Medulla oblongata (tissue), 1 donor: Measurements from ENCODE around the gene ABCC12.
"Not testable (repeated sequence)": the region's sequence is repeated elsewhere in the genome, so short reads cannot be mapped to it uniquely, and the experiment has no call there.

Experiments used
- DNase-seq: peaks from one replicate; pipeline ENCODE4 v3.0.0-alpha.2; 2015; ENCODE audit errors: extremely low spot score

The ABCC12 gene

DNA sequence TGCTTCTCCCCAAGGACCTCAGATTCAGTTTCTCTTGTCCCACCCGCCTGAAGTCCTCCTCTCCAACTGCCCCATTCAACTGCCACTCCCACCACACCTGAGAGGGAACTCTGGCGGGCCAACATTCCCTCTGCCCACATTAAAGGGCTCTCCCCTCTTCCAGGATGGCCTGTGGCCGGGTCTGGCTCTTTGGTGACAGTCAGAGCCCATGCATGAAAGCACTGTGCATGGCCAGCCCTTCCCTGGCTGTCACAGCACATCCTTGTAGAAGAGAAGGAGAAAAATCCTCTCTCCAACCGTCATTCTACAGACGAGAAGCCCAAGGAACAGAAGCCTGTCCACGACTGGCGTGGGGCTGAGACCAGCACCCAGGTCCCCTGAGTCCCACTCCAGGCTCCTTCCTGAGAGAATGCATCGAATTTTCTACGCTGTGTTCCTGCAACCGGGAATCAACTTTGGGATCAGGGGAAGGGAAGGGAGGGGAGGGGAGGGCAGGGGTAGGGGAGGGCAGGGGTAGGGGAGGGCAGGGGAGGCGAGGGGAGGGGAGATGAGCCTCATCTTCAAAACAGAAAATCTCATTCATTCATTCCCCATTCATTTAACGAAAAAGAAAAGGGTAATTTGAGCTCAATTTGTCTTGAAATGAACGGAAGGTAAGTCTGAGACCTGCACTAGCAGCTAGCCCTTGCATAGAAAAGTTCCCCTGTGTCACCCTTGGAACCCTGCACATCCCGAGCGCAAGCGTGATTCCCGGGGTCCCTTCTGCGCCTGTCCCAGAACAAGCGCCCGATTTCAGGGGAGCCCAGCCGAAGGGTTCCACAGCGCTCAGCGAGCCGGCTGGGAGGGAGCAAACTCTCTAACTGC is at the start of gene ABCC12:
Gene ABCC12, minus strand, starts transcription at position 68 of the 864 bp plus-strand sequence. CDS start 9,569 bp downstream, outside the sequence.
- no peak for DNase-seq

DNA sequence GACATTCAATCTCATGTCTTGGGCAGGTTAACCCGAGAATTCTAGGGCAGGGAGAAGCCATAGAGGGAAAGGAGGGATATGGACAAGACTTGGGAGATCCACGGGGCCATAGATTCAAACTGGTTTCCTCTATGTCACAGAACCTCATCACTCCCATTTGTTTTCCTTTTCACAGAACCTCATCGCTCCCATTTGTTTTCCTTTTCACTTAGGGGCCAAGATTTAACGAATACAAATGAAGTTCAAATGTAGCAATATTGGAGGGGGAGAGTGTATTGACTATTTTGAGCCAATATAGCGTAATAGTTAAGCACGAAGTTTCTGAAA is 49.0 kb upstream of the ABCC12 start:
- DNase-seq: no peak

DNA sequence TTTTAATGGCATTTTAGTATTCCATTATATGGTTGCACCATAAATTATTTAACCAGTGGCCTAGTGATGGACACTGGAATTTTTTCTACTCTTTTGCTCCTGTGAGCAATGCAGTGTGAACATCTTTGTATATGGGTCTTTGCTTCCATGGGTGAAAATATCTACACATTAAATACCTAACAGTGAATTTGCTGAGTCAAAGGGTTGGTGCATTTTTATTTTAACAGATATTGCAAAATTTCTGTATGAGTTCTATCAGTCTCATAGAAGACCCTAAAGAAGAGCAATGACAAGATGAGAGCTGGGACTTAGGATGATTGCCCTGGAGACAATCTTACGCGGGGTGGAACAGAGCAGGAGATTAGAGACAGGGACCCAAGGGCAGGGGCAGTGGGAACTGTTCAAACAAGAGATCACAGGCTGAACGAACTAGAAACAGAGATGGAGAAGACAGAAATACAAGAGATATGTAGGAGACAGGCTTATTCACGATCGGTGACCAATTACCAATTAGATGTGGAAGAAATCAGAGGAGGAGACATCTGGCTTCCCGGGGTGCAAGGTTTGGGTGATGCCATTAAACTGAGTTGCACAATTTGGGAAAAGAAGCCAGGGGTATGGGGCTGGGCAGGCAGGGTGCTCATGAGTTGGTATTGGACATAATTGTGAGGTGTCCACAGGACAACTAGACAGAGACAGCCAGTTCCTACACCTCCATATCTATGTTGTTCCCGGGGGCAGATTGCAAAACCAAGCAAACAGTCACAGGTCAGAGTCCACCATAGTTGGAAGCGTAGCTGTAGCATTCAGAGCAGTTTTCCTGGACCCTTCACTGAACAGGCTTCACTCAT is 48.4 kb upstream of the ABCC12 start:
- no peak for DNase-seq

DNA sequence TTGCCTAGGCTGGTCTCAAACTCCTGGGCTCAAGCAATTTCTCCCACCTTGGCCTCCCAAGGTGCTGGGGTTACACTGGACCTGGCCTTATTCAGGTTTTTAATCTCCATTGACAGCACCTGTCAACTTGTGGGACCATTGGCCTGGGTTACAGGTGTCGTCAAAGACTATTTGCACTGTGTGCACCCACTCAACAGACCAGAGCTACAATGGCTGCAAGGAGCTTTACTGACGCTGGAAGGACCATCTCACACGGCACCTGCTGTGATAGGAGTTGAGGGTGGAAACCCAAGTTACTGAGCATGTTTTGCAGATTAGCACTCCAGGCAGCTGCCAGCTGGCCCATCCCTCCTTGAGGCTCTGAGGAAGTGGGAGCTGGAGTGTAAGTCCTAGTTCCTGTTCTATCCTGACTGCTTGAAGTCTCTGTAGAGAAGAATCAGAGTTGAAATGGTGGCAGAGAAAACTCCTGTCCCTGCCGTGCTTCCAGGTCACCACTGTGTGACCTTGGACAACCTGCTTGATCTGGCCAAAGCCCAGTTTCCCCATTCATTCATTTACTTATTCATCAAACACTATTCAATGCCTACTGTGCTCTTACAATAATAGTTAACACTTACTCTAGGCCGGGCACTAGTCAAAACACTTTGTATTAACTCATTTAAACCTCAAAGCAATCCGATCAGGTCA is 45.9 kb upstream of the ABCC12 start:
- peak; percentile 6 for DNase-seq

DNA sequence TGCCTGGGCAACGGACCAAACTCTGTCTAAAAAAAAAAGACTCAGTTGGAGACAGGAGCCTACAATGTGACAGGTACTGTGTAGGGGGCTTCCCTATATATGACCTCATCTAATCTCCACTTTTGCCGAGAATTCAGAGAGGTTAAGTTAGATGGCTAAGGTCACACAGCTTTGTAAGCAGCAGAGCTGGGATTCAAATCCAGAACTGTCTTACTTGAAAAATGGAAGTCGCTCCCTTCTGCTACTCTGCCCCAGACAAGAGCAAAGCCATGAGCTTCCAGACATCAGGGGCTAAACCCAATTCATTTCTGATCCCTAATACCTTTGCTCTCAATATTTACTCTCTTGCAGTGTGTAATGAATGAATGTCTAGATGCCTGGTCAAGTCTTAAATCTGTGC is 41.5 kb upstream of the ABCC12 start:
- DNase-seq: no peak

DNA sequence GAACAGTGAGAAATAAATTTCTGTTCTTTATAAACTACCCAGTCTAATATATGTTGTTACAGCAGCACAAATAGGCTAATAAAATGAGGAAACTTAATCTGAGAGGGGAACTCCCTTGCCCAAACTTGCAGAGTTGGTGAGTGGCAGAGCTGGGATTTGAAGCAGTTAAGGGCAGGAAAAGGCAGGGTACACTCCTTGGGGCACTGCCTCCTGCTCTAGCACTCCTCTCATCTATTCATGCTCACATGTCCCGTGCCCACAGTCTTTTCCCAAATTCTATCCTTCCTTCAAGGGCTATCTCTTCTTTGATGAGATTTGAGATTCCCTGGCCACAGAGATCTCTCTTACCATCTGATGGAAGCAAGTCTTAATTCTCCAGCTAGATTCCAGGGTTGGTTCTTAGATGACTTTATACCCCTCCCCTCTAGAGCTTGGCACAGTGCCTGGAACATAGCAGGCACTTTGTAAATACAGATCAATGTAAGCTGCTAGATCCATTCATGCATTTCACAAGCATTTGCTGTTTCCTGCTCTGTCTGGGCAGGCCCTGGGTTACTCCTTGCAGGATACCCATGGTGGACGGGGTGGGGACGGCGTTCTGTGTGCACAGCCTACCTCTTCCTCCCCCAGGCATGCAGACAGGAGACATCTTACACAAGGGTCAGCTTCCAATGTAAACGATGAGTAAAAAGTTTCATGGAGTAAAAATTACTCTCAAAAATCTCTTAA is 39.2 kb upstream of the ABCC12 start:
- DNase-seq: no peak

DNA sequence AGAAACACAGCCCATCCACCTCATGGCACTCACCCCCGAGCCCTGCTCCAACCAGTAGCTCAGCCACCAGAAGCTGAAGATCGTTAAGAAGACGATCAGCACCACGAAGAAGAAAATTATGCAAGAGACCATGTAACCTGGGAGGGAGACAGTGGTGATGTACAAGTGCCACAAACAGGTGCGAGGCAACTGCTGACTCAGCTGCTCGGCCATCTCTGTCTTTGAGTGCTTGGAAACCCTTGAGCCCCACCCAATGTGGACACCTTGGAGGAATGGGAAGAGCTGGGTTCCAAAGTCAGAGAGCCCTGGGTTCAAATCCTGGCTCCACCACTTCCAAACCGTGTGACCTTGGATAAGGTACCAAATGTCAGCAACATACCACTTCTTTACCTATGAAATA is 38.1 kb upstream of the ABCC12 start:
- no peak for DNase-seq

DNA sequence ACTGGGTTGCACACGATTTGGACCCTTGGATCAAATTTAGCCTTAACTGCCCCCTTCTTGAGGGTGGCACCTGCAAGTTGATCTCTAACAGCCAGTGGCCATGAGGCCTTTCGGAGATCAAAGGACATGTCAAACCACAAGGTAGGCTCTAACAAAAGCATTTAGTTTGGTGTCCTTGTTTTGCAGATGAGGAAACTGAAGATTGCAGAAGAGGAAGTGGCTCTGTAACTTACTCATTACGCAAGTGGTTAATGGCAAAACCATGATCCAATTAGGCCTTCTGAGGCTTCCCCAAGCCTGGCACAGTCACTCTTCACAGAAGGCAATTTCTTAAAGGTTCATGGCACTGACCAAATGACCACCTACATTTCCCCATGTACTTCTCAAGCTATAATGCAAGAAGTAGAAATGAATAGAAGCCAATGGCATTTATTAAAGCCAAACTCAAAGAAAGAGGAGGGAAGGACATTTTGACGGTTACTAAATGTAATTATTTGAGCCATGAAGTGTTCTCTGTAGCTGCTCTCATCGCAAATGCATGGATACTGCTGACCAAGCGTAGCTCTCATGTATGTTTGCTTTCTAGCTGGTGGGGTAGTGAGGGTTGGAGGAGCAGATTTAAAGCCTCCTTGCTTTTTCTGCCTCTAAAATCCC is 32.8 kb upstream of the ABCC12 start:
- peak; percentile 35 for DNase-seq

DNA sequence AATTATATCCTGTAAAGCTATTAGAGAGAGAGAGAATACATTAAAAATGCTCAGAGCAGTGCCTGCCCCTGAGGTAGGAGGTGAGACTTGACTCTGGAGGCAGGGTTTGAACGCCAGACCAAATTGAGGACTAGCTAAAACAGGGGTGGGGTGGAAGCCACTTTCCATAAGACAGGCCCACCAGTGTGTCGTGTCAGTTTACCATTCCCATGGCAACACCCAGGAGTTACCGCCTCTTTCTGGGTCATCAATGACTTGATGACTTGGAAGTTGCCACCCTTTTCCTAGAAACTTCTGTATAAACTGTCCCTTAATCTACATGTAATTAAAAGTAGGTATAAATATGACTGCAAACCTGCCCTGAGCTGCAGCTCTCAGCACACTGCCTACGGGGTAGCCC is 32.0 kb upstream of the ABCC12 start:
- no peak for DNase-seq

DNA sequence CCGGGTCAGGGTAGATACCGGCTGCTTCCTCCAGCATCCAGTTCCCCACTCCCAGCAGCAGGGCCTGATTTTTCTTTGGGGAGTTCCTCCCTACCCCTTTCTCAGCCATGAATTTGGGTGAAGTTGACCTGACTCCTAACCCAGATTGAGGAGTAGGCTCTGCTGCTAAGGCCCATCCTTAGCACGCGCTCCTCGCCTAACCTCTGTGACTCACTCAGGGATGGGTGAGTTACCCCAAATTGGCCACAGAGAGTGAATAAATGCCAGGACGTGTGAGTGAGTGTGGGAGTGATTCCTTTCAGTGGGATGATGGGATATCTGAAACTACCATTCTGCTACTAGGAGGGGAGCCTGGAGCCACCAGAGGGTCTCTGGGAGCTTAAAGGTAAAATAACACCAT is 28.9 kb upstream of the ABCC12 start:
- no peak for DNase-seq

DNA sequence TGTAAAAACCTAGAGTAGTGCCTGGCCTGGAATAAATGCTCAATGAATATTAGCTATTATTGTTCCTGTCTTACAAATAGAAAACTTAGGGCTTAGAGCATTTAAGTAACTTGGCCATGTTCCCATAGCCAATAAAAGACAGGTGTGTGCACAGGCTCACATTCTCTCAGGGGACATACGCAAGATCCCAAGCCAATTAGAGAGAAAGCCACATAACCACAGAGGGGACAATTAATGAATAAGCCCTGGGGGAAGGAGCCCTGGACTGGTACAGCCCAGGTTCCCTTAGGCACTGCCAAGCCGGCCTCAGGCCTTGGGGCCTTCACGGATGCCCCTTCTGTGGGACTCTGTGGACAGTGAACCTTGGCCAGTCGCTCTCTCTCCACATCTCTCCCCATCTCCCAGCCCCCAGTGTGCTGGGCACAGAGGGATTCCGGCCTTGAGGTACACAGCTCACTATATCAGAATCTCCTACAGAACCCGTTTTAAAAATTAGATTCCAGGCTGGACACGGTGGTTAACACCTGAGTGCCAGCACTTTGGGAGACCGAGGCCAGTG is 27.3 kb upstream of the ABCC12 start:
- no peak for DNase-seq

DNA sequence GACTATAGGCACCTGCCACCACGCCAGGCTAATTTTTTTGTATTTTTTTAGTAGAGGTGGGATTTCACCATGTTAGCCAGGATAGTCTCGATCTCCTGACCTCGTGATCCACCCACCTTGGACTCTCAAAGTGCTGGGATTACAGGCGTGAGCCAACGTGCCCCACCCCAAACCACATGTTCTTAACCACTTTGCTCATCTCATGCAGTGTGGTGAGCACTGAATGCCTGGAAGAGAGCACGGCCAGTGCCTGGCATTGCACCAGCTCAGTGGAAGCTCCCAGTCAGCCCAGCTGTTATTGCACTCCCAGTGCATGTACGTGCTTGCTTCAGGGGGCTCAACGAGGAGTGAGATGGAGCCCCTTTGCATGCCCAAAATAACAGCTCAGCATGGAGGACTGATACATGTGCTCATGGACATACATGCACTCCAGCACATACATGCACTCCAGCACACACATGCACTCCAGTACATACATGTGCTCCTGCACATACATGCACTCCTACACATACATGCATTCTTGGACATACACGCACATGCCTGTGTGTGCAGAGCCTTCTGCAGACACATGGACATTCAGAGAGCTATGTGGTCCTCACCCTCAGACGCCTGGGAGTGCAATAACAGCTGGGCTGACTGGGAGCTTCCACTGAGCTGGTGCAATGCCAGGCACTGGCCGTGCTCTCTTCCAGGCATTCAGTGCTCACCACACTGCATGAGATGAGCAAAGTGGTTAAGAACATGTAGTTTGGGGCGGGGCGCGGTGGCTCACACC is 26.1 kb upstream of the ABCC12 start:
- DNase-seq: not testable (repeated sequence)

DNA sequence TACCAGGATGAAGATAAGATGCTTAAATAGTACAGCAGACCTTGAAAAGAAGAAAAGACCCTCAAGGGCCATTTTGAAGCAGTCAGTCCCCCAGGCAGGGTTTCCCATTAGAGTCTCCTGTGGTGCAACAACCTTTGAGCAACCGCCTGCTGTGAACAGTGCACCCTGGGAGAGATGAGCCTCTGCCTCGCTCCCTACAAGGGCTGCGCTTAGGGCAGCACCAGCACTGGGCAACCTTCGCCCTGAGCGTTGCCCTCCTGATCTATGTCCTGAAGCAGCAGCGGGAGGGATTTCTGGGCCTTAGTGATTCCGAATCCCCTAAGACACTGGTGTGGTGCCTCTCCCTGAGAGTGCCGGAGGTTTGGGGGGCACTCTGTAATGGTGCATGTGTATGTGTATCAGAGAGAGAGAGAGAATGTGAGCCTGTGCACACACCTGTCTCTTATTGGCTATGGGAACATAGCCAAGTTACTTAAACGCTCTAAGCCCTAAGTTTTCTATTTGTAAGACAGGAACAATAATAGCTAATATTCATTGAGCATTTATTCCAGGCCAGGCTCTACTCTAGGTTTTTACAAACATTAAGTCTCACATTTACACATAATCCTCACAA is 25.2 kb upstream of the ABCC12 start:
- DNase-seq: no peak

DNA sequence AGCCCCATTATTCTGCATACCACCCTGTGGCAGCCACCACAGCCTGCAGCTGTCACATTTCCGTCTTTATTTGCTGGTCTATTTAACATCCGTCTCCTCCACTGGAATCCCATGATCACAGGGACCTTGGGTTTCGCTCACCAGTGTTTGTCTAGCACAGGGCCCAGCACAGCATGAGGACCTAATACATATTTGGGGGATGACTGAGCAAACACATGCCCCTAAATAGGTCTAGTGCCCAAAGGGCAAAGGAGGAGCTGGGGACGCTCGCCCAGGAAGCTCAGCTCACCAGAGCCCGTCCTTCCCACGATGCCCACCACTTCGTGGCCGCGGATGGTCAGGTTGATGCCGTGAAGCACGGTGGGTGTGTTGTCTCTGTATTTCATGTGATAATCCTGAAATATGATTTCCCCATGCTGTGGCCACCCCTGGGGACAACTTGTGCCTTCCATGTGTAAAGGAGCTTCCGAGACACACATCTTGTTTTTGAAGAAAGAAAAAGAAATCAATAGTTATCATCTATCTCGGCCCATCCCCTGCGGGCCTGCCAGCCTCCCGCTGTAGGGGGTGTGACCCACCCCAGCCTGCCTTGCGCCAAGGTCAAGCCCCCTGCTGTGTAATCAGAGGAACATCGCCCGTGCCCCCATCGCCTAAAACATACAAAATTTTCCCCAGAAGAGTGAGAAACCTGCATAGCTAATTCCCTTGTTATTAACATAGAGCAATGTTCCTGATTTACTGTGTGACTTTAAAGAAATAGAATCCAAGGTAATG is 21.0 kb upstream of the ABCC12 start:
- no peak for DNase-seq

DNA sequence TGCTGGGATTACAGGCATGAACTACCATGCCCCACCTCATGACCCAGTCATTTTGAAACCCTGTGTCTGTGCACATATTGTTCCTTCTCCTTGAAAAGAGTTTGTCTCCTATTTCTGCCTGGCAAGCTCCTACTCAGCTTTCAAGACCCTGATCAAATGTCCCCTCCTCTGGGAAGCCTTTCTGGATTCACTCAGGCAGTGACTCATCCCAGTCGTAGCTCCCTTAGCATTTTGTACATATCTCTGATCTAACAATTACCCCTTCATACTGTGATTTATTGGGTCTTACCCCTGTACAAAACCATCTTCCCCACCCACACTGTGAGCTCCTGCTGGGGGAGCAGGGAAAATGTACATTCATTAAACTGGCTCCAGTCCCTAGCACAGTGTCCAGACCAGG is 18.1 kb upstream of the ABCC12 start:
- no peak for DNase-seq

DNA sequence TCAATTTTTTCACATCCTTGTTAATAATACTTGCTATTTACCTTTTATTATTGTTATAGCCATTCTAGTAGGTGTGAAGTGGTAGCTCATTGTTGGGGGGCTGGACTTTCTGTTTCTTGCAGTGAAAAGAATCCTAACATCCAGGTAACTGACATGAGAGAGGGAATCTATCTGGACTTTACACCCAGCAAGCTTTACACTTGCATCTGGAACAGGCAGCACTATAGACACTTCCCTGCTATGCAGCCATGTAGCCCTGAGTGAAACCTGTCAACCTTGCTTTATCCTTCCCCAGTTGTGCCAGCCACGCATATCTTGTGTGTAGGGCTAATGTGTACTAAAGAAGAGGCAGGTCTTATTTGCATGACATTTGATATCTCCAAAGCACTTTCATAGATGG is 16.9 kb upstream of the ABCC12 start:
- no peak for DNase-seq

DNA sequence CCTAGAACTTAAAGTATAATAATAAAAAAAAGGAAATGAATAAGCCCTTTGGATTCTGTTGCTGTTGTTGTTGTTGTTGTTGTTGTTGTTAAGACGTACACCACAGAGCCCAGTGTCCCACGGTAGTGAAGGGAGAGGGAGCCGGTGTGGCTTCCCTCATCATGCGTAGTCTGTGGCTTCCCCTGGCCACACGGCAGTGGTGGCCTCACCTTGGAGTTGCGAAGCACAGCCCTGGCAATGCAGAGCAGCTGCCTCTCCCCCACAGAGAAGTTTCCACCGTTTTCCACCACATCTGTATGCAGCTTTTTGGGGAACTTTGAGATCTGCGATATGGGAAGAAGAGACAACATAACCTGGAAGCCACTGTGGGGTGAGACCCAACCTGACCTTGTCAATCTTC is 14.1 kb upstream of the ABCC12 start:
- no peak for DNase-seq

DNA sequence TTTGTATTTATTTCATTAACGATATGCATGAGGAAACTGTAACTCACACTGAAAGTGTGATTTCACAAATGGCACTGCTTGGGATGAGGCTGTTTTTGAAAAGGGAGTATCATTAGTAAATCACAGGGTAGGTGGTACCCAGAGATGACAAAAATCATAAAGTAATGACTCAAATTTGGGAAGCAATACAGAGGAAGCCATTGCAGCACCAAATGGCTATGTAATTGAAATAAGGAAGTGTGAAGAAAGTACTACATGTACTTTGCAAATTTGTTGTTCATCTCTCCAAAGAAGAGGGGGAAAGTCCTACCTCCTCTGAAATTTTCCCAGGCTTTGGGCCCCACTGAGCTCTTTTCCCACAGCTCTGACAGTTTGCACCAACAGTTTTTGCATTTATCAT is 12.3 kb upstream of the ABCC12 start:
- DNase-seq: no peak

DNA sequence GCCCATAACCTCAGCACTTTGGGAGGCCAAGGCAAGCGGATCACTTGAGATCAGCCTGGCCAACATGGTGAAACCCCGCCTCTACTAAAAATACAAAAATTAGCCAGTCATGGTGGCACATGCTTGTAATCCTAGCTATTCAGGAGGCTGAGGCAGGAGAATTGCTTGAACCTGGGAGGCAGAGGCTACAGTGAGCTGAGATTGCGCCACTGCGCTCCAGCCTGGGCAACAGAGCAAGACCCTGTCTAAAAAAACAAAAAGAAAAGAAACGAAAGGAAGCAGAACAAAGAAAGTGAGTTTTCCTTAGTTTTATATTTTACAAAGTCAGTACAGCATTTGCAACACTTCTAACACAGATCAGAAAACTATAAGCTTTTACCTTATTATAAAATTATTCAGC is 10.8 kb upstream of the ABCC12 start:
- not testable (repeated sequence) for DNase-seq
